ENCODE data around the gene SEMA3G. TPM values are rescaled to one million over a fixed set of nuclear protein-coding genes. Genes with fewer than 3 reads are reported as not detected.

The SEMA3G gene
- total and polyA plus RNA-seq, 8 donors = under 0.01 to 9.6 (median 1.8) TPM

GRCh38 chr3:52438579-52439425 lies 6.1 kb downstream of the SEMA3G start:
- Histone ChIP-seq H3K4me3 (no peak overlapping the region), H3K9me3 (no peaks in the 10 kb centered on the region), H3K4me1 (peaks cover 0 to 21% (median 8%) of the 10 kb centered on the region in 4 donors), H3K27me3 (no peaks in the 10 kb centered on the region), H3K36me3 (no peaks in the 10 kb centered on the region), H3K27ac (no peak overlapping the region)
- WGBS, 5 donors = 84 to 91% (median 85%) methylated on average over 9 of the region's 9 CpGs
- DNase-seq = peak in 1 of 2 donors; percentile 1
- TF ChIP-seq EP300 (IDR thresholded peaks at IDR 0.05) = no peak
- no peak for TF ChIP-seq POLR2A (IDR thresholded peaks at IDR 0.05)
- no peak for TF ChIP-seq CTCF (IDR thresholded peaks at IDR 0.05)
- TF ChIP-seq POLR2AphosphoS5 (IDR thresholded peaks at IDR 0.05) = no peak
- intact Hi-C loops (cut with DNase I; ENCODE audit: low total_unique reads) = no loop called here

- Histone ChIP-seq H3K4me3 (peak overlapping the region in 1 of 4 donors; percentile 9), H3K36me3 (no peaks in the 10 kb centered on the region), H3K27ac (no peak overlapping the region), H3K27me3 (no peaks in the 10 kb centered on the region), H3K4me1 (peaks cover 0 to 21% (median 11%) of the 10 kb centered on the region in 4 donors), H3K9me3 (no peaks in the 10 kb centered on the region)
- 49 to 73% (median 58%) methylated on average over 4 to 6 of the region's 6 CpGs for WGBS, 5 donors
- intact Hi-C loops (cut with DNase I; ENCODE audit: low total_unique reads) = no loop called here
- no peak for TF ChIP-seq POLR2A (IDR thresholded peaks at IDR 0.05)
- no peak for TF ChIP-seq POLR2AphosphoS5 (IDR thresholded peaks at IDR 0.05)
- no peak for TF ChIP-seq EP300 (IDR thresholded peaks at IDR 0.05)
- TF ChIP-seq CTCF (IDR thresholded peaks at IDR 0.05) = no peak
- peak in 1 of 2 donors; percentile 1 for DNase-seq
Measured at GRCh38 chr3:52438104-52438376, 6.9 kb downstream of the SEMA3G start.

- TF ChIP-seq POLR2AphosphoS5 (IDR thresholded peaks at IDR 0.05) (peak in 1 of 3 donors; percentile 25), POLR2A (IDR thresholded peaks at IDR 0.05) (no peak)
- Histone ChIP-seq H3K9me3 (no peaks in the 10 kb centered on the region), H3K4me3 (peak overlapping the region in 1 of 4 donors; percentile 9), H3K27ac (no peak overlapping the region), H3K4me1 (peaks cover 0 to 21% (median 12%) of the 10 kb centered on the region in 4 donors), H3K36me3 (no peaks in the 10 kb centered on the region), H3K27me3 (no peaks in the 10 kb centered on the region)
- peak; percentile 1 to 82 for DNase-seq
- intact Hi-C loops (cut with DNase I; ENCODE audit: low total_unique reads) = no loop called here
- 56 to 86% (median 63%) methylated on average over 12 to 15 of the region's 15 CpGs for WGBS, 5 donors
Measured at GRCh38 chr3:52437326-52438103, 7.4 kb downstream of the SEMA3G start.

- no peaks in the 10 kb centered on the region for H3K27me3 ChIP-seq
- no peak overlapping the region for H3K4me3 ChIP-seq
- peak in 1 of 2 donors; percentile 59 for DNase-seq
- 80 to 91% (median 84%) methylated on average over 13 of the region's 13 CpGs for WGBS, 5 donors
- TF ChIP-seq POLR2AphosphoS5 (IDR thresholded peaks at IDR 0.05) = no peak
- no peak for TF ChIP-seq POLR2A (IDR thresholded peaks at IDR 0.05)
- TF ChIP-seq CTCF (IDR thresholded peaks at IDR 0.05) = no peak
- TF ChIP-seq EP300 (IDR thresholded peaks at IDR 0.05) = no peak
- intact Hi-C loops (cut with DNase I; ENCODE audit: low total_unique reads) = no loop called here
- no peak overlapping the region for H3K27ac ChIP-seq
- no peaks in the 10 kb centered on the region for H3K36me3 ChIP-seq
- H3K9me3 ChIP-seq = no peaks in the 10 kb centered on the region
- peaks cover 0 to 23% (median 15%) of the 10 kb centered on the region in 4 donors for H3K4me1 ChIP-seq
Measured at GRCh38 chr3:52436500-52437149, 8.3 kb downstream of the SEMA3G start.

Data from stomach (tissue), 9 donors.